Mesendoderm (in vitro differentiated cells): ENCODE measurements around the gene SREBF1.

Experiments used
- DNase-seq: peaks from one replicate; pipeline ENCODE4 v3.0.0; 2013
- H2AK5ac ChIP-seq: 2 replicates; pipeline ENCODE4 v1.6.1; 2013; ENCODE audit warnings: low read length, inconsistent platforms
- H2BK120ac ChIP-seq: 2 replicates; pipeline ENCODE4 v1.6.1; 2013; ENCODE audit warnings: low read depth, mild to moderate bottlenecking, low read length, moderate library complexity, mixed read lengths
- H2BK15ac ChIP-seq: replicated peaks from 2 replicates; pipeline ENCODE4 v1.6.1; 2013; ENCODE audit warnings: low read depth, mild to moderate bottlenecking, moderate library complexity
- H2BK5ac ChIP-seq: 2 replicates; pipeline ENCODE4 v1.6.1; 2013; ENCODE audit warnings: low read length, inconsistent platforms
- H3K18ac ChIP-seq: 2 replicates; pipeline ENCODE4 v1.6.1; 2013; ENCODE audit warnings: mild to moderate bottlenecking, low read length, mixed read lengths
- H3K23ac ChIP-seq: one replicate; pipeline ENCODE4 v1.6.1; 2013; ENCODE audit warnings: low read length
- H3K27ac ChIP-seq: 2 replicates; pipeline ENCODE4 v1.5.1; 2013; ENCODE audit warnings: low read depth, mild to moderate bottlenecking, inconsistent platforms, low read length, moderate library complexity
- H3K27me3 ChIP-seq: 2 replicates; pipeline ENCODE4 v1.6.1; 2013; ENCODE audit warnings: low read length, control low read depth, mild to moderate bottlenecking, inconsistent platforms; ENCODE audit not compliant: insufficient read depth, poor library complexity
- H3K36me3 ChIP-seq: 2 replicates; pipeline ENCODE4 v1.6.1; 2013; ENCODE audit warnings: low read length, inconsistent platforms; ENCODE audit not compliant: control insufficient read depth, insufficient read depth
- H3K4ac ChIP-seq: one replicate; pipeline ENCODE4 v1.6.1; 2013; ENCODE audit warnings: low read depth, mild to moderate bottlenecking, low read length, moderate library complexity
- H3K4me1 ChIP-seq: 2 replicates; pipeline ENCODE4 v1.6.1; 2013; ENCODE audit warnings: low read depth, low read length, inconsistent platforms; ENCODE audit not compliant: control insufficient read depth
- H3K4me2 ChIP-seq: 2 replicates; pipeline ENCODE4 v1.6.1; 2013; ENCODE audit warnings: low read length
- H3K4me3 ChIP-seq: 2 replicates; pipeline ENCODE4 v1.5.1; 2013; ENCODE audit warnings: mild to moderate bottlenecking, low read length
- H3K56ac ChIP-seq: one replicate; pipeline ENCODE4 v1.6.1; 2013; ENCODE audit warnings: low read length
- H3K79me1 ChIP-seq: 2 replicates; pipeline ENCODE4 v1.6.1; 2013; ENCODE audit warnings: low read length, inconsistent platforms
- H3K79me2 ChIP-seq: 2 replicates; pipeline ENCODE4 v1.6.1; 2013; ENCODE audit warnings: mild to moderate bottlenecking, low read length; ENCODE audit not compliant: control insufficient read depth, insufficient read depth
- H3K9ac ChIP-seq: 2 replicates; pipeline ENCODE4 v1.6.1; 2013; ENCODE audit warnings: low read length, inconsistent platforms
- H4K5ac ChIP-seq: one replicate; pipeline ENCODE4 v1.6.1; 2013; ENCODE audit warnings: low read length
- H4K8ac ChIP-seq: one replicate; pipeline ENCODE4 v1.6.1; 2013; ENCODE audit warnings: low read depth, mild to moderate bottlenecking, control low read depth, low read length, moderate library complexity
- WGBS: extraction: QIAGEN DNeasy Blood & Tissue Kit; methylation state at CpG from one replicate; pipeline ENCODE4 v1.1.7; 2013; ENCODE audit warnings: low lambda C conversion rate, missing lambda C conversion rate; ENCODE audit not compliant: insufficient coverage; ENCODE audit errors: extremely low coverage; 5-methylcytosine and 5-hydroxymethylcytosine counted together

The SREBF1 gene

DNA sequence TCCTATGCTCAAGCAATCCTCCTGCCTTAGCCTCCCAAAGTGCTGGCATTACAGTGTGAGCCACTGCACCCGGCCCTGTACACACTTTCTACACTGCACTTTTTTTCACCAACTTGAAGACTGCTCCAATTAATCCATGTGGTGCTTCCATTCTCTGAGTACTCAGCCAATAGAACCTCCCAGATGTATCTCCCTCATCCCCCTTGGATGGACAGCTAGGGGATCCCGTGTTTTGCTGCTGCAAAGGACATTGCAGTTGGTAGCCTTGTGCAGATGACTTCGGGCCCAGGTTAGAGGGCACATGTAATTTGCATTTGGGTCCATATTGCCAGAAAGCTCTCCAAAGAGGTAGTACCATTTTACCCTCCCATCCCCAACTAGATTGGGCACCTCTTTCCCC is 59.9 kb downstream of the SREBF1 start:
- Histone ChIP-seq H4K5ac (no peak overlapping the region), H3K18ac (no peak overlapping the region), H3K23ac (no peak overlapping the region), H3K79me2 (no peaks in the 10 kb centered on the region), H2AK5ac (no peak overlapping the region), H3K4me3 (no peak overlapping the region), H3K27me3 (no peaks in the 10 kb centered on the region), H2BK120ac (no peak overlapping the region), H2BK5ac (no peak overlapping the region), H4K8ac (no peak overlapping the region), H3K4me2 (no peak overlapping the region), H3K9ac (no peak overlapping the region), H3K79me1 (no peaks in the 10 kb centered on the region), H2BK15ac (no peak overlapping the region), H3K56ac (no peak overlapping the region), H3K4ac (no peak overlapping the region), H3K36me3 (no peaks in the 10 kb centered on the region), H3K4me1 (peaks cover 4% of the 10 kb centered on the region), H3K27ac (no peak overlapping the region)
- DNase-seq = no peak
- no CpG with 5 or more reads among the region's 3 CpGs for WGBS

GRCh38 chr17:17774009-17774881 is 62.5 kb downstream of the SREBF1 start:
- Histone ChIP-seq H3K56ac (no peak overlapping the region), H3K36me3 (no peaks in the 10 kb centered on the region), H3K79me1 (no peaks in the 10 kb centered on the region)

GRCh38 chr17:17772231-17772630 is 64.6 kb downstream of the SREBF1 start:
- H2BK5ac ChIP-seq = no peak overlapping the region
- H3K4me3 ChIP-seq = no peak overlapping the region
- no peaks in the 10 kb centered on the region for H3K27me3 ChIP-seq
- H3K36me3 ChIP-seq = no peaks in the 10 kb centered on the region
- WGBS = no CpG with 5 or more reads among the region's 3 CpGs
- no peaks in the 10 kb centered on the region for H3K79me1 ChIP-seq
- no peak overlapping the region for H4K5ac ChIP-seq
- H3K4ac ChIP-seq = no peak overlapping the region
- H3K56ac ChIP-seq = no peak overlapping the region
- H3K4me2 ChIP-seq = no peak overlapping the region
- no peak overlapping the region for H3K27ac ChIP-seq
- H3K23ac ChIP-seq = no peak overlapping the region
- H2AK5ac ChIP-seq = no peak overlapping the region
- no peak for DNase-seq
- H3K4me1 ChIP-seq = no peaks in the 10 kb centered on the region
- H3K9ac ChIP-seq = no peak overlapping the region
- H3K79me2 ChIP-seq = no peaks in the 10 kb centered on the region
- H2BK15ac ChIP-seq = no peak overlapping the region
- no peak overlapping the region for H2BK120ac ChIP-seq
- H3K18ac ChIP-seq = no peak overlapping the region
- H4K8ac ChIP-seq = no peak overlapping the region

More at GRCh38 chr17:17774009-17774881, 62.5 kb downstream of the SREBF1 start:
- no peak overlapping the region for H2BK5ac ChIP-seq
- H2BK120ac ChIP-seq = no peak overlapping the region
- no peaks in the 10 kb centered on the region for H3K79me2 ChIP-seq
- DNase-seq = no peak
- H2AK5ac ChIP-seq = no peak overlapping the region
- no peak overlapping the region for H3K23ac ChIP-seq
- H3K27ac ChIP-seq = no peak overlapping the region
- H3K4me3 ChIP-seq = no peak overlapping the region
- no peak overlapping the region for H2BK15ac ChIP-seq
- no peak overlapping the region for H3K4ac ChIP-seq
- no CpG with 5 or more reads among the region's 21 CpGs for WGBS
- no peak overlapping the region for H4K5ac ChIP-seq
- no peak overlapping the region for H3K4me2 ChIP-seq
- no peak overlapping the region for H3K18ac ChIP-seq
- H4K8ac ChIP-seq = no peak overlapping the region
- H3K27me3 ChIP-seq = no peaks in the 10 kb centered on the region
- H3K9ac ChIP-seq = no peak overlapping the region
- H3K4me1 ChIP-seq = no peaks in the 10 kb centered on the region

DNA sequence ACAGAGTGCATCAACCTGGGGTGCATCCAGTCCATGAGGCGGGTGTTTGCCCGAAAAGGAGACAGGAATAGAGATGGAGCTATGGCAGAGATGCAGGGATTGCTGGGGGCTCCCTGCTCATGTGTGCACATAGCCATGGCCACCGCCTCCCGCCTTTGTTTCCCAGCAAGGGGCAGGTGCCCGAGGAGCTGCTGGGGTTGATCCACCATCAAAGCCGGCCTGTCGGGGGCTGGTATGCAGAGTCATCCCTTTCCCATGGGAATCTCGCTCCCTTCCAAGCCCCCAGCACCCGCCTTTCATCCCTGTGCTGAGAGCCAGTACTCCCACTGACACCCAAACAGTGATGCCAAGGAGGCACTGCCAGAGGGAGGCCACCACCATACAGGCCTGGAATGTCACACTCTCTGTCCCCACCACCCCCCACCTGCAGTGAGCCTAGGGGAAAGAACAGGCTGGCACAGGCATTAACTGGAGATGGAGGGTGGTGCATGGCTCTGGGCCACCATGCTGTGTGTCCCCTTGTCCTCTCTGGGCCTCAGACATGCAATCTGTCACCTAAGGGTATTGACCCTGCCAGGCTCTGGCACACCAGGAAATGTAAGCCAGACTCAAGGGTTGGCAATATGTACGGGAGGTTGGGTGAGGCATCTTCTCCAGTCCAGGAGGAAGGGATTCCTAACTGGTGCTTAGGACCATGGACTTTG is 65.1 kb downstream of the SREBF1 start:
- Histone ChIP-seq H4K5ac (no peak overlapping the region), H2BK15ac (no peak overlapping the region), H3K27me3 (no peaks in the 10 kb centered on the region), H3K4ac (no peak overlapping the region), H3K18ac (no peak overlapping the region), H3K56ac (no peak overlapping the region), H3K4me1 (no peaks in the 10 kb centered on the region), H4K8ac (no peak overlapping the region), H3K9ac (no peak overlapping the region), H2BK120ac (no peak overlapping the region), H2BK5ac (no peak overlapping the region), H2AK5ac (no peak overlapping the region), H3K4me2 (no peak overlapping the region), H3K4me3 (no peak overlapping the region), H3K79me2 (no peaks in the 10 kb centered on the region), H3K23ac (no peak overlapping the region), H3K36me3 (no peaks in the 10 kb centered on the region), H3K27ac (no peak overlapping the region), H3K79me1 (no peaks in the 10 kb centered on the region)
- no peak for DNase-seq
- no CpG with 5 or more reads among the region's 10 CpGs for WGBS

GRCh38 chr17:17770632-17771044 is 66.1 kb downstream of the SREBF1 start:
- no peaks in the 10 kb centered on the region for H3K4me1 ChIP-seq
- no peak for DNase-seq
- H3K4ac ChIP-seq = no peak overlapping the region
- no peak overlapping the region for H3K4me3 ChIP-seq
- H3K4me2 ChIP-seq = no peak overlapping the region
- no peak overlapping the region for H2BK120ac ChIP-seq
- no peak overlapping the region for H4K8ac ChIP-seq
- H3K27me3 ChIP-seq = no peaks in the 10 kb centered on the region
- no peak overlapping the region for H3K56ac ChIP-seq
- no peak overlapping the region for H2BK5ac ChIP-seq
- H3K18ac ChIP-seq = no peak overlapping the region
- no peak overlapping the region for H3K23ac ChIP-seq
- WGBS = no CpG with 5 or more reads among the region's 13 CpGs
- no peak overlapping the region for H3K9ac ChIP-seq
- H2AK5ac ChIP-seq = no peak overlapping the region
- no peak overlapping the region for H4K5ac ChIP-seq
- no peaks in the 10 kb centered on the region for H3K79me1 ChIP-seq
- H2BK15ac ChIP-seq = no peak overlapping the region
- no peaks in the 10 kb centered on the region for H3K79me2 ChIP-seq
- no peak overlapping the region for H3K27ac ChIP-seq
- H3K36me3 ChIP-seq = no peaks in the 10 kb centered on the region
